Measurements from ENCODE around the gene KCTD16.

DNA sequence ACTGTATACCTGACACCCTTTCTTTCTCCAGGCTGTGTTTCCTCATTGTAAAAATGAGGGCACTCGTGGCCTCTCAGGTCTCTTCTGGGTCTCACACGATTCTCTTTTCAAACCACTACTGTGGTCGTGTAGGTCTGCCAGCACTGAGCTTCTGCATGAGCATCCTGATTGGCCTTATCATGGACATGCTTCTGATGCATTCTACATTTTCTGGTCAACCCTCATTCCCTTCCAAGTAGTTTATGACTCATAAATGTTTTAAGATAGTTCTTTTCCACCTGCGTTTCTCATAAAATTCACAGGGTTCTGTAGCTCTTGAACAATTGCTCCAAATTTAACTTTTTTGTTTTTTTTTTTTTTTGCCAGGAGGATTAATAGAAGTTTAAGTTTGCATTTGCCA, 294.8 kb downstream of the KCTD16 start:
- TF ChIP-seq EZH2 (IDR thresholded peaks at IDR 0.05; ENCODE audit: borderline replicate concordance, low read length): no peak
- TF ChIP-seq, protein P1, sequence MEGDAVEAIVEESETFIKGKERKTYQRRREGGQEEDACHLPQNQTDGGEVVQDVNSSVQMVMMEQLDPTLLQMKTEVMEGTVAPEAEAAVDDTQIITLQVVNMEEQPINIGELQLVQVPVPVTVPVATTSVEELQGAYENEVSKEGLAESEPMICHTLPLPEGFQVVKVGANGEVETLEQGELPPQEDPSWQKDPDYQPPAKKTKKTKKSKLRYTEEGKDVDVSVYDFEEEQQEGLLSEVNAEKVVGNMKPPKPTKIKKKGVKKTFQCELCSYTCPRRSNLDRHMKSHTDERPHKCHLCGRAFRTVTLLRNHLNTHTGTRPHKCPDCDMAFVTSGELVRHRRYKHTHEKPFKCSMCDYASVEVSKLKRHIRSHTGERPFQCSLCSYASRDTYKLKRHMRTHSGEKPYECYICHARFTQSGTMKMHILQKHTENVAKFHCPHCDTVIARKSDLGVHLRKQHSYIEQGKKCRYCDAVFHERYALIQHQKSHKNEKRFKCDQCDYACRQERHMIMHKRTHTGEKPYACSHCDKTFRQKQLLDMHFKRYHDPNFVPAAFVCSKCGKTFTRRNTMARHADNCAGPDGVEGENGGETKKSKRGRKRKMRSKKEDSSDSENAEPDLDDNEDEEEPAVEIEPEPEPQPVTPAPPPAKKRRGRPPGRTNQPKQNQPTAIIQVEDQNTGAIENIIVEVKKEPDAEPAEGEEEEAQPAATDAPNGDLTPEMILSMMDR (conservative IDR thresholded peaks at IDR 0.05 in 1 of 2, IDR thresholded peaks at IDR 0.05 in 1 of 2; ENCODE audit: extremely low read depth in 1 of 2, insufficient read depth in 1 of 2, low read depth in 1 of 2, low read length in 2 of 2): no peak
